Suppressor macrophage treated with lipopolysaccharide for 4 hours (primary cell): ENCODE measurements around the gene ARVCF.
A peak's percentile ranks its signal among the peaks of the same experiment; 100 is the strongest.
"Not testable (repeated sequence)": the region's sequence is repeated elsewhere in the genome, so short reads cannot be mapped to it uniquely, and the experiment has no call there.

ENCODE experiments used
- DNase-seq: peaks from one replicate; pipeline ENCODE4 v3.0.0-alpha.2; 2020

ARVCF gene

DNA sequence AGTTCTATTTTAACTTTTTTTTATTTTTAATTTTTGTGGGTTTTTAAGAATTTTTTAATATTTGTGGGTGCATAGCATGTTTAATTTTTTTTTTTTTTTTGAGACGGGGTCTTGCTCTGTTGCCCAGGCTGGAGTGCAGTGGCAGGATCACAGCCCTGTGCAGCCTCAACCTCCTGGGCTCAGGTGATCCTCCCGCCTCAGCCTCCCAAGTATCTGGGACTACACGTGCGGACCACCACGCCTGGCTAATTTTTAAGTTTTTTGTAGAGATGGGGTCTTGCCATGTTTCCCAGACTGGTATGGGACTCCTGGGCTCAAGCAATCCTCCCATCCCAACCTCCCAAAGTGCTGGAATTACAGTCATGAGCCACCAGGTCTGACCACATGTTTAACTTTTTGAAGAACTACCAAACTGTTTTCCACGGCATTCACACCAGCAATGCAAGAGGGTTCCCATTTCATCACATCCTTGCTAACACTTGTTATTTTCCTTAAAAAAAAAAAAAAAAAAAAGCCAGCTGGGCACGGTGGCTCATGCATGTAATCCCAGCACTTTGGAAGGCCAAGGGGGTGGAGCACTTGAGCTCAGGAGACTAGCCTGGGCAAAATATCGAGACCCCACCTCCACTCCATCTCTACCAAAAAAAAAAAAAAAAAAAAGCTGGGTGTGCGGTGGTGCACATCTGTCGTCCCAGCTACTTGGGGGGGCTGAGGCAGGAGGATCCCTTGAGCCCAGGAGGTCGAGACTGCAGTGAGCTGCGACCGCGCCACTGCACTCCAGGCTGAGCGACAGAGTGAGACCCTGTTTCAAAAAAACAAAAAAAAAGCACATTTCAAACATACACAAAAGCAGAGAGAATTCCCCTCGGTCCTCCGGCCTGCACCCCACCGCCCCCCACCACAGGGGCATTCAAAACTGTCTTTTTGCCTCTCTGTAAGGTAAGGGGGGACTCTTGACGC lies 58.3 kb downstream of the ARVCF start:
- DNase-seq: no peak

DNA sequence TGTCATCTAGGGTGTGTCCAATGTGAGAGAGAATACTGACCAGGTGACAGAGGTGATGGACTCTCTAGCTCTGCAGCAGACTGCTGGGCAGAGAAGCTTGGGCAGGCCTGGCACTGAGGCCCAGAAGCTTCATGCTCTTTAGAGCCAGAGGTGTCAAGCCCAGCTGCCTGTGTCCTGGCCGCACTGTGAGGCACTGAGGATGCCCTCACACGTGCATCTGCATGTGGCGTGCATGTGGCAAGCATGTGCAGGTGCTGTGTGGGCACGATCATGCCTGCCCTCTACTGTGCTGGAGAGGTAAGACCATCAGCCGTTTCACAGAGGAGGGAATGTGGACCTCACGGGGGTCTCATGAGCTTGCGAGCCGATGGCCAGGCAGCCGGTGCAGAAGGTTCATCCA lies 59.2 kb downstream of the ARVCF start:
- no peak for DNase-seq

DNA sequence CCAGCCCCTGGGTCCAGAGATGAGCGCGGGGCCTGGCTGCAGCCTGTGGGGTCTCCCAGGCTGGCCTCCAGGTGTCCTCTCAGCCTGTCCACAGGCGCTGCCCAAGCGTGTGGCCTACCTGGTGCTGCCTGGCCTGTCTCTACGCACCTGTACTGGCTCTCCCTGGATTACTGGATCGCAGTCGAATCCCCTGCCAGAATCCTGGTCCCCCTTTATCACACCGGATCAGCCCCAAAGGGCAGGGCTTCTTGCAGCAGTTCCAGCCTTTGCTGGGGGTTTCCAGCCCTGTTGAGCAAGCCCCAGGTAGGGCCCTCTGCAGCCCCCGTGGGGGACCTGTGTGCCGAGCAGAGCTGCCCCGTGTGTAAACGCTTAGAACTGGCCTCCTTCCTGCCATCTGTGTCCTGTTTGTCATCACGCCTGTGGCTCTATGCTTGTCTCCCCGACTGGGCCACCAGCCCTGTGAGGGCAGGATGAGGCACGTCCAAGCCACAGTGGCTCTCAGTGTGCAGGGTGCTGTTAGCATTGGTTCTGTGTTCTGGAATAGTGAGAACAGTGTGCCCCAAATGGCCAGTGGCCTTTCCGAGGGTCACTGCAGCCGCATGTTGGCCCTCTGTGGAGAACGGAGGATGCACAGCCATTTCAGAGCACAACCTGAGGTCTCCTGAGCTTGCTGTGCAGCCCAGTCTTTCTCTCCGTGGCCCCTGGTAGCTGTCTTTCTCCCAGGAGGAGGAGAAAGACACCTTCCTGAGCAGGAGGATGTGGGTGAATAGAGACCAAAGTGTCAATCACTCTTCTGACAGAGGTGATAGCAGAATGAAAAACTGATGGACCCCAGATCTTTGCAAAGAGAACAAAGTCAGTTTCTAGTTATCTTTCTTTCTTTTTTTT lies 61.1 kb downstream of the ARVCF start:
- DNase-seq: no peak

DNA sequence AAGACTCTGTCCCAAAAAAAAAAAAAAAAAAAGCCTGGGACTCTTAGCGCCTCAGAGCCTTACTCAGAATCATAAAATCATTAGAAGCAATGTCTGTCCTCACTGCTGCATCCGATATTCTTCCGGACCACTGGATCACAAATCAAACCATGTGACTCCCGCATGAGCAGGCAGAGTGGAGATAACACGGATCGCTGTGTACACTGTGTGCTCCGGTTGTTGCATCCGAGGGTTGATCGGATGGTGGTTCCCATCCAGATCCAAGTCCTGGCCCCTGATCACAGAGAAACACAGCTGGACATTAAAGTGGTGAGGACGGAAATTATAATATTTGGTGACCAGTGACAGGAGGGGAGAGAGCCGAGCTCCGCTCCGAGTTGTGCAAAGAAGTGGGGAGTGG lies 65.3 kb downstream of the ARVCF start:
- DNase-seq: no peak

DNA sequence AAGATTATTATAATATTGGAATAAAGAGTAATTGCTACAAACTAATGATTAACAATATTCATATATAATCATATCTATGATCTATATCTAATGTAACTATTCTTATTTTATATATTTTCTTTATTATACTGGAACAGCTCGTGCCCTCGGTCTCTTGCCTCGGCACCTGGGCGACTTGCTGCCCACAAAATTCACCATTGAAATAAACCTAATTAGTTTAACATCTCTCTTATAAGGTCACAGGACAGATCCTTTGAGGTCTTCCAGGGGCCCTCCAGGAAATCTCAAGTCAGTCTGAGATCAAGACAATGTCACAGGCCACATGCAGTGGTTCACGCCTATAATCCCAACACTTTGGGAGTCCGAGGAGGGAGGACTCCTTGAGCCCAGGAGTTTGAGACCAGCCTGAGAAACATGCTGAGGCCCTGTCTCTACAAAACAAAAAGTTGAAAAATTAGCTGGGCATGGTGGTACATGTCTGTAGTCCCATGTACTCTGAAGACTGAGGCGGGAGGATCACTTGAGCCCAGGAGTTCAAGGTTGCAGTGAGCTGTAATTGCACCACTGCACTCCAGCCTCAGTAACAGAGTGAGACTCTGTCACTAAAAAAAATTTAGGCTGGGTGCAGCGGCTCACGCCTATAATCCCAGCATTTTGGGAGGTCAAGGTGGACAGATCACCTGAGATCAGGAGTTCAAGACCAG lies 68.4 kb downstream of the ARVCF start:
- no peak for DNase-seq

DNA sequence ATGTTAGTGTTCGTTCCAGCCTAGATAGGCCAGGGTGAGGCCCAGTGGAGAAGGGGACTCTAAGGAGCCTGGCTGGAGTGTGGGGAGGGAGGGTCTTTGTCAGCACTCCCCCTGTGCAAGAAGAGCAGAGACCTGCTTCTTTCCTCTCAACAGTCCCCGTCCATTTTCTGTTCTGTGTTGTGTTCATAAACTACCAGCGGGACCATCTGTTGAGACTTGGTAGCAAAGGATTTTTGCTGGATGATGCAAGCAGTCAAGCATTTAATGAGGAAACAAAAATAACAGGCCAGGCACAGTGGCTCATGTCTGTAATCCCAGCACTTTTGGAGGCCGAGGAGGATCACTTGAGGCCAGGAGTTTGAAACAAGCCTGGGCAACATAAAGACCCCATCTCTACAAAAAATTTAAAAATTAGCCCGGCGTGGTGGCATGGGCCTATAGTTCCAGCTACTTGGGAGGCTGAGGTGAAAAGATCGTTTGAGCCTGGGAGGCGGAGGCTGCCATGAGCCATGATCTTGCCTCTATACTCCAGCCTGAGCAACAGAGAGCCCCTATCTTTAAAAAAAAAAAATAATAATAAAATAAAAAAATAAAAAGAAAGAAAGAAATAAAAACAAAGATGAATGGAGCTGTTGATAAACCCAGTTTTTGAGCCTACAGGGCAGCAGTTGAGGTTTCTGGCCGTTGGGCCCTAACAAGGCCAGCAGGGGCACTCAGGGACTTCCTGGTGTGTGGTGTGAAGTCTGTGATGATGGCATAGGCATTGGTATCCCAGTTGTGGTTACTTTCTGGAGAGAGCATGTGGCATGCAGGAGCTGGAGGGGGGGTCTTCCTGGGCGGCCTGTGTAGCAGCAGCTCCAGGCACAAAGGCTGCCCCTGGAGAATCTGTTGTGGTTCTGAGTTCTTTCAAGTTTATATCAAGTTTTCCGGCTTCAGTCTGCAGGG lies 73.3 kb downstream of the ARVCF start:
- peak; percentile 54 for DNase-seq

DNA sequence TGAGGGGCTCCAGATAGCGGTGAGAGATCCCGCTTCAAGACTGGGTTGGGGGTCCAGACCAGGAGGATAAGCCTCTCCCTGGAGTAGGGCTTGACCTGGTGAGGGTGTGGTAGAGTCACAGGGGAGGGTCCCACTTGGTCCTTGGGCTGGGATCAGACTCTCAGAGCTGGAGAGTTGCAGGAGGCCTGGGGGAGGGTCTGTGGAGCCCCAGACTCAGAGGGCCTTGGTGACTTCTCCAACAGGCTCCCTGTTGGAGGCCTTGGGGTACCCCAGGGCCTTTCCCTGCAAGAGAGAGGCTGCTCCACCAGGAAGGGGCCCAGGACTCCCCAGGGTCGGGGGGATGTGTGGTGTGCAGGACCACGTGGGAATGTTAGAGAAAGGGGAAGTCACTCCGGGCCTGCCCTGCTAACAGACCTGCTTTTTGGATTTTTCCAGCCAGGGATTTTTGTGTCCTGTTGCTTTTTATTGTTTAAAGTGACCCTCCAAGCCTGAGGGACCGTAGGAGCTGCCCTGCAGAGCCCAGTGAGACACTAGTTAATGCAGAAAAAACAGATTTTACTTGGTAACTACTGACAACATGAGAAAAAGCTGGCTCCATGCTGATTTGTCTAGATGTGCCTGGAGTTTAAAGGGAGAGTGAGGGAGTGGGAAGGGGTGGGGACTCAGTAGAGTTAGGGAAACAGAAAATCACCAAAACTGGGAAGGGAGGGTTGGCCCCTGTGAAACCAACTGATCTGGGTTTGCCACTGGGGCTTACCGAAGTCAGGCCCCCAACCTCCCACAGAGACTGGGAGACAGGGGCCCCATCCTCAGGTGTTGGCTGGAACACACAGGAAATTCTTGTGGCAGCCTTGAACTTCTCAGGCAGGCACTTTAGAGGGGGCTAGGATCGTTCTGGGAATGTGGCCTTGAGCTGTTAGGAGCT lies 74.2 kb downstream of the ARVCF start:
- peak; percentile 65 for DNase-seq

DNA sequence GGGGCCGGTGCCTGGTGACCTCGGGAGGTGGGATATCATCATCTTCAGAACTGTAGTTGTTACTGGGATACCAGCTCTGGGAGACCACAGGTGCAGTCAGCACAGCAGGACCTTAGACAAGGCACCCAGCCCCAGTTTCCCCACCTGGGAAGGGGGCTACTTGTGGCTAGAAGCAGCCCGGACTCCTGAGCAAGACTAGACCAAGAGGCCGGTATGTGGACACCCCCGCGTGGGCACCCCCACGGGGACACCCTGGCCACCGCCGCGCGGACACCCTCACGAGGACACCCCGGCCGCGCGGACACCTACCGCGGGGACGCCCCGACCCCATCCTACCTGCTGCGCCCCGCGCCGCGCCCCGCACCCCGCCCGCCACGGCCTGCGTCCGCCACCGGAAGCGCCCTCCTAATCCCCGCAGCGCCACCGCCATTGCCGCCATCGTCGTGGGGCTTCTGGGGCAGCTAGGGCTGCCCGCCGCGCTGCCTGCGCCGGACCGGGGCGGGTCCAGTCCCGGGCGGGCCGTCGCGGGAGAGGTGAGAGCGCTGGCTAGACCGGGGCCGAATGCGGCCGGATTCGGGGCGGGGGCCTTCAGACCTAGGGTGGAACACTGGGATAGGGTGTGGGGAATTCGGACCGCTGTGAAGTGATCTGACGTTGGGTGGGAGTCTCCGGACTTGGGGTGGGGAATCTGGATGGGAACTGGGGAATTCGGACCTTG lies 75.1 kb downstream of the ARVCF start, which contains the start of the genes COMT and TXNRD2:
COMT (plus strand) TSS at position 408 of the 718 bp plus-strand sequence. CDS start 20,755 bp downstream, outside the sequence.
TXNRD2 (minus strand) TSS at position 454 of the 718 bp plus-strand sequence; CDS start at position 439, 15 bp downstream.
- DNase-seq: peak; percentile 83

DNA sequence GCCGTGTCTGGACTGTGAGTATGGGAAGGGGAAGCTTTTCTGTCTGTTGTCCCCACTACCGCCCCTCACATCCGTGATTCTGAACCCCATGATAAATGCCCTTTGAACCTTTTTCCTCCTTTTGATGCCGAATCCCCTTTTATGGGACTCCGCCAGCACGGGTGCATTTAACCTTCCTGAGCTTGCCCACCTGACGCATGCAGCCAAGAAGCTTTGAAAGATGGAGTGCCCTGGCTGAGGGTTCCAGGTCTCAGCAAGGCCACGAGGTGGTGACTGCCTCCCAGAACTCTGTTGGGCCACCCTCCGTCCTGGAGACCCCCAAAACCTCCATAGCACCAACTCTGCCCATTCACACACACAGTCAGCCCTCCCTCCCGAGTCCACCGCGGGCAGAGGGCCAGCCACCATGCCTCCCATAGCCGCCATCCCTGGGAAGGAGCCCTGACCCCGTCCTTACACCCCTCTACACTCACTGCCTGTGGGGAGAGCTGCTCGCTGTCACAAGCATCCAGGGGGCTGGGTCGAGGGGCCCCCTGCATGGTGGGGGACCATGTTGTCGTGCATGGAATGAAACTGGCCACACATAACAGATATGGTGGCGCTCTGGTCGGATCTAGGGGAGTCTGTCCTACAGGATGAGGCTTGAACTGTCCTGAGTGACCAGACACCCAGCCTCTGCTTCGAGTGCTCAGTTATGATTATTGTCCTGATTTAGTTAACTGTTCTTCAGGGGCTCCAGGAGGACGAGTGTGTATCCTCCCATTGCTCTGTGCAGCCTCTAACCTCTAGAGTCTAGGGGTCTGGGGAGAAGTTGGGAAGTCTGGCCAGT lies 75.9 kb downstream of the ARVCF start:
- DNase-seq: no peak

DNA sequence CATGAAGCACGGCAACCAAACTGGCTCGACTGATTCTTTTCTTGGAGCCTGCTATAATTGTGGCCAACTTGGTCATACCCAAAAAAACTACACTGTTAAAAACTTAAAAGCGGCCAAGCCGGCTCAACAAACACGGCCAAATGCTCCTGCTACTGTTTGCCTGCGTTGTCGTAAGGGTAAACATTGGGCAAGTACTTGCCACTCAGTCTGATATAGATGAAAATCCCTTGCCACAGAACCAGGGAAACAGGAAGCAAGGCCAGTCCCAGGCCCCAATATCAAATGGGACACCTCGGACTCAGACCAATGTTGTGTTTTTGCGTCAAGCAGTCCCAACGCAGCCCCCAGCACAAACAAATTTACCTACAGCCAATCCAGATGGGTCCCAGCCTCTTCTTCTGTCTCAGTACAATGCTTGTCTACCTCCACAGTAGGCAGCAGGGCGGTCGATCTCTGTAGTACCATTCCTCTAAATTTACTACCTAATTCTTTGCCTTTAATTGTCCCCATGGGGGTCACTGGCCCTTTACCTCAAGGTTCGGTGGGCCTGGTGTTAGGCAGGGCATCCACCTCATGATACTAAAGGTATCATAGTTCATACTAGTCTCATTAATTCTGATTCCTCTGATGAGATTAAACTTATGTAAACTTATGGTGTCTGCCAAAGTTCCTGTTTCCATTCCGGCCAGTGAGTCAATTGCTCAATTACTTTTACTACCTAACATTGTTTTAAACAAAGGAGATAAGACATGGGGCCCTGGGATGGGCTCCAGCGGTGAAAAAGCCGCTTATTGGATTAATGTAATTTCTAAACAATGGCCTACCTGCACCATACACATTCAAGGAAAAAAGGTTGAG lies 78.8 kb downstream of the ARVCF start:
- DNase-seq: peak; percentile 19

DNA sequence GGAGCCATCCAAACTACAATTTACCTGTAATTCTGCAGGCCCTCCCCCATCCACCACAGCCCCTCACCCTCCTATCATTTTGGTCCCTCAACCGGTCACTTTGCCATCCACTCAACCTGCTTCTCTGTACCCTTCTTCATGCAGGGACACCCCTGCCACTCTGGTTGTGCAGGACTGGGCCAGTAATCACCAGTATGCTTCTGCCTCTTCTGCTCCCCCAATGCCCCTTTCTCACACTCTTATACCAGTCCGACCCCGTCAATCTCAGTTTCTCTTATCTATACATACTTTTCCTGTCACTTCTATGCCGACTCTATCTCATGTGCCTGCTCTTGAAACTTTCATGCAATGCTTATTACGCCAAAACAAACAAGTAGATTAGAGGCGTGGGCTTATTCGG lies 80.1 kb downstream of the ARVCF start:
- DNase-seq: no peak

DNA sequence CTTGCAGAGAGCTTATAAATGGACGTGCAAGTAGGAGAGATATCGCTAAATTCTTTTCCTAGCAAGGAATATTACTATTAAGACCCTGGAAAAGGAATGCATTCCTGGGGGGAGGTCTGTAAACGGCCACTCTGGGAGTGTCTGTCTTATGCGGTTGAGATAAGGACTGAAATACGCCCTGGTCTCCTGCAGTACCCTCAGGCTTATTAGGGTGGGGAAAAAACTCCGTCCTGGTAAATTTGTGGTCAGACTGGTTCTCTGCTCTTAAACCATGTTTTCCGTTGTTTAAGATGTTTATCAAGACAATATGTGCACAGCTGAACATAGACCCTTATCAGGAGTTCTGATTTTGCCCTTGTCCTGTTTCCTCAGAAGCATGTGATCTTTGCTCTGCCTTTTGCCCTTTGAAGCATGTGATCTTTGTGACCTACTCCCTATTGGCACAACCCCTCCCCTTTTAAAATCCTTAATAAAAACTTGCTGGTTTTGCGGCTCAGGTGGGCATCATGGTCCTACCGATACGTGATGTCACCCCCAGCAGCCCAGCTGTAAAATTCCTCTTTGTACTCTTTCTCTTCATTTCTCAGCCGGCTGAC lies 81.4 kb downstream of the ARVCF start:
- not testable (repeated sequence) for DNase-seq

DNA sequence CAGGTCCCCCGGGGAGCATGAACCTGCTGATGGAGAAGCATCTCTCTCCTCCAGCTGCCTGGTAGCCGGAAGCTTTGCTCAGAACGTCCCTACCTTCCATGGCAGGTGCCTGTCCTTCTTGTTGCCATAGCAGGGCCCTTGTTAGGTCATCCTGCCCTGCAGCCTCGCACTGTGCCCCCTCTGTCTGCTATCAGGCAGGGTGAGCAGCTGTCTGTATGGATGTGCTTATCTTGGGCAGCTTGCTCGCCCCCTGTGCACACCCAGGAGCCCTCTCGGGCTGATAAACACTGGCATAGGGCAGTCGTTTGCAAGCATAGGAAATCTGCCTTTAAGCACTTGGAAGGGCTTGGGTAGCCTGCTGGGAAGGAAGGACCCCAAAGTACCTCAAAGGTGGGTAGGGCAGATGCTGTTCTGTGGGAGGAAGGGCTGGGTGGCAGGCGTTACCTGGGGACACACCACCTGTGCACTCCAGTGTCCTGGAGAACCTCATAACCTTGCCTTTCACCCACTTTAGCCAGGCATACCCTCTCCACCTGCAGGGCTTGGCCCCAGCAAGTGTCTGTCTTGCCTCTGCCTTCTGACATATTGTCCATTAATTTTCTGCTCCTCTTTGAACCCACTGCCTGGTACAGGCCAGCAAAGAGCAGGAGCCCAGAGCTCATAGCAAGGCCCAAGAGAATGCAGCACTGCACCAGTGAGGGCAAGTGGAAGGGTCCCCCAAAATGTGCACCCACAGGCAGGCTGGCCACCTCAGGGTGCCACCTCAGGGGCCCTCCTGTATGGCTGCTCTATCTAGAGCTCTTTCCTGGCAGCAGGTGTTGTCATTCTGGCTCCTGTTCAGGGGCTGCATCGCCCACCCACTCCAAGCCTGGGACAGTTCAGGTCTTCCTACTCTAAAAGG lies 83.0 kb downstream of the ARVCF start:
- no peak for DNase-seq

DNA sequence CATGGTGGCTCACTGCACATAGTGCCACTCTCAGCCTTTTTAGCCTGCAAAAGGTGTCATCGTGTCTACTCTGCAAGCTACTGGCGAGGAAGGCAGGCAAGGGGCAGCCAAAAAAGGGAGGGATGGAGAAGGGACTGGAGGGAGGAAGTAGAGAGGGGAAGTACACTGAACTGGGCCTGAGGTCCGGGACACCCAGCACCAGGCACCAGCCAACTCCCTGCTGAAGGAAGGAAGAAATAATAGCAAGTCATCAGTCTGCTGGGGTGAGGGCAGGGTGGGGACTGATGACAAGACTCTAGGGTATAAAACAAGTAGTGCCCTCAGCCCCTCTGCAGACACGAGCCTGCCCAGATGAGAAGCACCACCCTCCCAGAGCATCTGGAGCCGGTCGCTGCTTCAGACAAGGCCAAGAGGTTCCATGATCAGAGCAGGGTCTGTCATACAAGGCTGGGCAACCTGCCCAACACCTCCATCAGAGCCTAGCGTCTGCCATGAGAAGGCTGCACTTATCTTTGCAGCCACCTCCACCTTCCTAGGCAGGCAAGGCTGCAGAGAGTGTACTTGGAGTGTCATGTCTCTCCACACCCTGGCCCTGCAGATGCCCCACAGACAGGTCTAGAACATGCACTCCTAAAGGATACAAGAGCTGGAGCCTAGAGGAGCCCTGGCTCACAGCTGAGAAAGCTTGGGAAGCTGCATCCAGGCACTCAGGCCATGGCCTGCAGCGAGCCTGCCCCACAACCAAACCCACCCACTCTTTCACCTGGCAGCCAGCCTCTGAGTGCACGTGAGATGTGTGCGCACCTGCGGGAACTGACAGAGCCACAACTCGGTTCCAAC lies 84.0 kb downstream of the ARVCF start:
- DNase-seq: peak; percentile 26

DNA sequence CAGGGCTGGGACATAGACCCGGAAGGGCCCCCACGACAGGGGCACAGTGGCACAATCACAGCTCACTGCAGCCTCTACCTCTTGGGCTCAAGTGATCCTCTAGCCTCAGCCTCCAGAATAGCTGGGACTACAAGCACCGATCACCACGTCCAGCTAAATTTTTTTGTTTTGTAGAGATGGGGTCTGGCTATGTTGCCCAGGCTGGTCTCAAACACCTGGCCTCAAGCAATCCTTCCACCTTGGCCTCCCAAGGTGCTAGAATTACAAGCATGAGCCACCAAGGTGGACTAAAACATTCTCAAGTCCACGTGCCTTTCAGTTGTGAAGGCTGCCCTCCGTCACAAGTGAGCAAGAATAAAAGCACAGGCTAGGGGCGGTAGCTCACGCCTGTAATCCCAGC lies 85.1 kb downstream of the ARVCF start:
- no peak for DNase-seq
